Uterus (tissue), 4 donors: ENCODE data around the gene VEZF1. TPM values are rescaled to one million over a fixed set of nuclear protein-coding genes. Genes with fewer than 3 reads are reported as not detected.

Experiments used
- DNase-seq, 2 donors: peaks; one replicate each; pipeline ENCODE4 v3.0.0-alpha.2; 2019 to 2020
- H3K27ac ChIP-seq, 2 donors: fragments of 200-600 bp; sonication (generic); 1 replicate in 1 of 2; 2 replicates in 1 of 2; pipeline ENCODE4 v1.5.1; 2016 to 2018
- H3K27me3 ChIP-seq, 2 donors: fragments of 200-600 bp; sonication (generic); one replicate each; pipeline ENCODE4 v1.5.1; 2018 to 2019; ENCODE audit warnings: control low read depth in 1 of 2
- H3K36me3 ChIP-seq, 2 donors: fragments of 200-600 bp; sonication (generic); one replicate each; pipeline ENCODE4 v1.5.1; 2019; ENCODE audit warnings: control low read depth in 1 of 2
- H3K4me1 ChIP-seq, 2 donors: fragments of 200-600 bp; sonication (generic); one replicate each; pipeline ENCODE4 v1.5.1; 2018 to 2019; ENCODE audit warnings: control low read depth in 1 of 2
- H3K4me3 ChIP-seq, 2 donors: fragments of 200-600 bp; sonication (generic); 1 replicate in 1 of 2; 2 replicates in 1 of 2; pipeline ENCODE4 v1.5.1; 2018 to 2019; ENCODE audit warnings: mild to moderate bottlenecking in 1 of 2
- H3K9me3 ChIP-seq, 2 donors: fragments of 200-600 bp; sonication (generic); one replicate each; pipeline ENCODE4 v1.5.1; 2019; ENCODE audit warnings: control low read depth in 1 of 2
- POLR2A ChIP-seq, 2 donors: fragments of 450-650 bp; IDR thresholded peaks; one replicate each; pipeline ENCODE4 v1.6.1; 2016; ENCODE audit warnings: antibody characterized with exemption in 2 of 2, mild to moderate bottlenecking in 1 of 2, moderate library complexity in 1 of 2
- intact Hi-C: fragments of 100-400 bp; cut with DNase I; formaldehyde crosslinking; loops from one replicate; pipeline ENCODE4 v1.15.1; 2023; ENCODE audit warnings: low total_unique reads
- total RNA-seq, 4 donors: library from RNA; depleted of rRNA in 3 of 4; stranded (reverse); fragments of >200 nt in 3 of 4; gene quantifications; one replicate each; pipeline versions ENCODE4 v1.1.0 to v1.2.4, GENCODE V29; 2014 to 2023
- TF ChIP-seq, protein P1 (sequence below), 4 experiments: fragments of 200-600 bp in 2 of 4; fragments of 450-650 bp in 2 of 4; sonication (generic) in 2 of 4; IDR thresholded peaks; one replicate each; pipeline ENCODE4 v1.5.1; 2016 to 2019; ENCODE audit warnings: antibody characterized with exemption in 4 of 4, mild to moderate bottlenecking in 2 of 4, moderate library complexity in 1 of 4
- donor health status: DM: yes; HTN: yes; CAD: no.

VEZF1 gene
- total RNA-seq, 4 donors from 2014 or later: 58.8 to 133 (median 110) TPM

GRCh38 chr17:57990037-57990436 lies 2.0 kb upstream of the VEZF1 start:
- no peaks in the 10 kb centered on the region for H3K27me3 ChIP-seq
- no peaks in the 10 kb centered on the region for H3K36me3 ChIP-seq
- peaks cover 11 to 13% of the 10 kb centered on the region in 2 donors for H3K4me1 ChIP-seq
- H3K9me3 ChIP-seq: no peaks in the 10 kb centered on the region
- TF ChIP-seq, protein P1, sequence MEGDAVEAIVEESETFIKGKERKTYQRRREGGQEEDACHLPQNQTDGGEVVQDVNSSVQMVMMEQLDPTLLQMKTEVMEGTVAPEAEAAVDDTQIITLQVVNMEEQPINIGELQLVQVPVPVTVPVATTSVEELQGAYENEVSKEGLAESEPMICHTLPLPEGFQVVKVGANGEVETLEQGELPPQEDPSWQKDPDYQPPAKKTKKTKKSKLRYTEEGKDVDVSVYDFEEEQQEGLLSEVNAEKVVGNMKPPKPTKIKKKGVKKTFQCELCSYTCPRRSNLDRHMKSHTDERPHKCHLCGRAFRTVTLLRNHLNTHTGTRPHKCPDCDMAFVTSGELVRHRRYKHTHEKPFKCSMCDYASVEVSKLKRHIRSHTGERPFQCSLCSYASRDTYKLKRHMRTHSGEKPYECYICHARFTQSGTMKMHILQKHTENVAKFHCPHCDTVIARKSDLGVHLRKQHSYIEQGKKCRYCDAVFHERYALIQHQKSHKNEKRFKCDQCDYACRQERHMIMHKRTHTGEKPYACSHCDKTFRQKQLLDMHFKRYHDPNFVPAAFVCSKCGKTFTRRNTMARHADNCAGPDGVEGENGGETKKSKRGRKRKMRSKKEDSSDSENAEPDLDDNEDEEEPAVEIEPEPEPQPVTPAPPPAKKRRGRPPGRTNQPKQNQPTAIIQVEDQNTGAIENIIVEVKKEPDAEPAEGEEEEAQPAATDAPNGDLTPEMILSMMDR (IDR thresholded peaks at IDR 0.05): no peak
- TF ChIP-seq POLR2A (IDR thresholded peaks at IDR 0.05): no peak
- H3K4me3 ChIP-seq: no peak overlapping the region
- intact Hi-C loops: no loop called here
- no peak for DNase-seq
- H3K27ac ChIP-seq: no peak overlapping the region

- Histone ChIP-seq H3K4me3 (peak overlapping the region; percentile 78 to 89), H3K27ac (peak overlapping the region; percentile 96 to 98), H3K9me3 (no peaks in the 10 kb centered on the region), H3K27me3 (no peaks in the 10 kb centered on the region), H3K36me3 (no peaks in the 10 kb centered on the region), H3K4me1 (peaks cover 12 to 13% of the 10 kb centered on the region in 2 donors)
- TF ChIP-seq POLR2A (IDR thresholded peaks at IDR 0.05): no peak
- intact Hi-C loops: loop anchor here (2.0 kb wide), 1 partner anchor 32 kb away; no protein-coding TSS in a partner anchor
- DNase-seq: peak; percentile 75 to 76
Measured at GRCh38 chr17:57988301-57989250, 522 bp upstream of the VEZF1 start.

- Histone ChIP-seq H3K9me3 (no peaks in the 10 kb centered on the region), H3K27me3 (no peaks in the 10 kb centered on the region), H3K4me3 (peak overlapping the region; percentile 78 to 89), H3K4me1 (peaks cover 8 to 13% of the 10 kb centered on the region in 2 donors), H3K27ac (peak overlapping the region; percentile 96 to 98), H3K36me3 (no peaks in the 10 kb centered on the region)
- intact Hi-C loops: no loop called here
- DNase-seq: peak; percentile 52 to 66
- TF ChIP-seq, protein P1 (IDR thresholded peaks at IDR 0.05): no peak
- peak; percentile 24 to 55 for TF ChIP-seq POLR2A (IDR thresholded peaks at IDR 0.05)
Measured at GRCh38 chr17:57986841-57987580, 1.0 kb downstream of the VEZF1 start.

GRCh38 chr17:57985675-57985974 lies 2.4 kb downstream of the VEZF1 start:
- H3K4me1 ChIP-seq: peaks cover 8 to 13% of the 10 kb centered on the region in 2 donors
- DNase-seq: no peak
- H3K27me3 ChIP-seq: no peaks in the 10 kb centered on the region
- TF ChIP-seq, protein P1 (IDR thresholded peaks at IDR 0.05): no peak
- no peak for TF ChIP-seq POLR2A (IDR thresholded peaks at IDR 0.05)
- intact Hi-C loops: no loop called here
- no peaks in the 10 kb centered on the region for H3K9me3 ChIP-seq
- no peak overlapping the region for H3K4me3 ChIP-seq
- H3K36me3 ChIP-seq: no peaks in the 10 kb centered on the region
- peak overlapping the region; percentile 96 to 98 for H3K27ac ChIP-seq

DNA sequence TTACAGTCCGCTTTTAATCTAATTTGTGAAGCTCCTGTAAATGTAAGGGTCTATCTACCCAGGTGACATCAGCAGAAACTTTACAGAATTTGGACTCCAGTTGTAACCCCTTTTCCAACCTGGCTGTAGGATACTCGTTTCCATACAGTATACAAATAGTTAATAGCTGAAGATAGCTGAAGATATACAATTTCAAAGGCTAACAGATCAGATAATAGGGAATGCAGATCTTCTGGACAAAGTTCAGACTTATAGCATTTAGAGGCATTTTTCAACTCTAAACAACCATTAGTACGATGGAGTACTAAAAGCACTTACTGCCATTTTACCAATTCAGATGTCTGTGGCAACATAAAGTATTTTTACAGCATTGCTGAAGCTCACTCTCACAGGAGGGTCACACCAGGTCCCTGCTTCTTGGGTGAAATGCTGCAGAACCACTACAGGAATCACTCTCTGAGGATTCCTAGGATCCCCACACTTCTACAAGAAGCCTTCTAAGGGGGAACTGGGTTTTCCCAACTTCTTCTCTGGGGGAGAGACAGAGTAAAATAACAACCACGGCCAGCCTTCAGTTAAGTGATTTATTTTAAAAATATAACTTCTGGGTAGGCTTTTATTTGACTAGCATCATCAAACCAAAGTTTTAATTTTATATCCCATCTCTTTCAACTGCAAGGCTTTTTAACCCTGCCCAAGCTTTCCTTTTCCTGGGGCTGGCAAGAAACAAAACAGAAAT lies 2.9 kb downstream of the VEZF1 start:
- peak overlapping the region; percentile 96 to 98 for H3K27ac ChIP-seq

More for the DNA sequence above, 2.9 kb downstream of the VEZF1 start:
- Histone ChIP-seq H3K4me3 (no peak overlapping the region), H3K9me3 (no peaks in the 10 kb centered on the region), H3K36me3 (no peaks in the 10 kb centered on the region), H3K4me1 (peaks cover 8 to 13% of the 10 kb centered on the region in 2 donors), H3K27me3 (no peaks in the 10 kb centered on the region)
- DNase-seq: no peak
- intact Hi-C loops: no loop called here
- TF ChIP-seq POLR2A (IDR thresholded peaks at IDR 0.05): no peak
- TF ChIP-seq, protein P1 (IDR thresholded peaks at IDR 0.05): no peak
